GM21447 (cell line): Measurements from ENCODE around the gene KHDC4.
"Not testable (repeated sequence)": the region's sequence is repeated elsewhere in the genome, so short reads cannot be mapped to it uniquely, and the experiment has no call there.

Experiments
- ATAC-seq: cut with Tn5 transposase; IDR thresholded peaks from one replicate; pipeline ENCODE4 v1.9.1; 2021; ENCODE audit not compliant: unreplicated experiment

The KHDC4 gene

GRCh38 chr1:155942578-155943141 is 8.4 kb upstream of the KHDC4 start:
- ATAC-seq: no peak

DNA sequence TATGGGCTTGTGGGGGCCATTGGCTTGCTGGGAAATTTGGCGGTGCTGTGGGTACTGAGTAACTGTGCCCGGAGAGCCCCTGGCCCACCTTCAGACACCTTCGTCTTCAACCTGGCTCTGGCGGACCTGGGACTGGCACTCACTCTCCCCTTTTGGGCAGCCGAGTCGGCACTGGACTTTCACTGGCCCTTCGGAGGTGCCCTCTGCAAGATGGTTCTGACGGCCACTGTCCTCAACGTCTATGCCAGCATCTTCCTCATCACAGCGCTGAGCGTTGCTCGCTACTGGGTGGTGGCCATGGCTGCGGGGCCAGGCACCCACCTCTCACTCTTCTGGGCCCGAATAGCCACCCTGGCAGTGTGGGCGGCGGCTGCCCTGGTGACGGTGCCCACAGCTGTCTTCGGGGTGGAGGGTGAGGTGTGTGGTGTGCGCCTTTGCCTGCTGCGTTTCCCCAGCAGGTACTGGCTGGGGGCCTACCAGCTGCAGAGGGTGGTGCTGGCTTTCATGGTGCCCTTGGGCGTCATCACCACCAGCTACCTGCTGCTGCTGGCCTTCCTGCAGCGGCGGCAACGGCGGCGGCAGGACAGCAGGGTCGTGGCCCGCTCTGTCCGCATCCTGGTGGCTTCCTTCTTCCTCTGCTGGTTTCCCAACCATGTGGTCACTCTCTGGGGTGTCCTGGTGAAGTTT is 7.8 kb upstream of the KHDC4 start:
- no peak for ATAC-seq

GRCh38 chr1:155940993-155941844 is 7.0 kb upstream of the KHDC4 start, which contains the start of gene RXFP4:
TSS of gene RXFP4 (plus strand) at chr1:155941638. CDS start at chr1:155941710, 72 bp downstream.
- ATAC-seq: no peak

DNA sequence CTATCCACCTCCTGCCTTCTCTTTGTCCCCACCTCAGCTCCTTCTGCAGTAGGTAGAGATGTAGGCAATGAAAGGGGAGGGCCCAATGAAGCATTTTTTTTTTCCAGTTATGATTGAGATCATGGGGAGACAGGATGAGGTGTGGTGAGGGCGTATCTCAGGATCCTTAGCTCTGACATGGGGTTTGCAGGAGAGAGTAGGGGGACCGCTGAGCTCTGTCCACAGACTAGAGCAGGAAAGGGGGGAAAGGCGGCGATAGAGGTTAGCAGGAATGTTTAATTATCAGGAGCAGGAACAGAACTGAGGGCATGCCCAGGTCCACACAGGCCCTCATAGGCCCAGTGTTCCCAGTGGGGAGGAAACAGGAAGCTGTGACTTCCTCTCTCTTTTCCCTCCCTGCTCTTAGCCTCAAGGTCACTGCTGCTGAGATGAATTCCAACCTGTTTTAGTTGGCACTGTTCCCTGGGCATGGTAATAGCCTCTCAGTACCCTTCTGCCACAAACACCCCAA is 6.3 kb upstream of the KHDC4 start:
- no peak for ATAC-seq

GRCh38 chr1:155938220-155938627 is 4.0 kb upstream of the KHDC4 start:
- ATAC-seq: no peak

DNA sequence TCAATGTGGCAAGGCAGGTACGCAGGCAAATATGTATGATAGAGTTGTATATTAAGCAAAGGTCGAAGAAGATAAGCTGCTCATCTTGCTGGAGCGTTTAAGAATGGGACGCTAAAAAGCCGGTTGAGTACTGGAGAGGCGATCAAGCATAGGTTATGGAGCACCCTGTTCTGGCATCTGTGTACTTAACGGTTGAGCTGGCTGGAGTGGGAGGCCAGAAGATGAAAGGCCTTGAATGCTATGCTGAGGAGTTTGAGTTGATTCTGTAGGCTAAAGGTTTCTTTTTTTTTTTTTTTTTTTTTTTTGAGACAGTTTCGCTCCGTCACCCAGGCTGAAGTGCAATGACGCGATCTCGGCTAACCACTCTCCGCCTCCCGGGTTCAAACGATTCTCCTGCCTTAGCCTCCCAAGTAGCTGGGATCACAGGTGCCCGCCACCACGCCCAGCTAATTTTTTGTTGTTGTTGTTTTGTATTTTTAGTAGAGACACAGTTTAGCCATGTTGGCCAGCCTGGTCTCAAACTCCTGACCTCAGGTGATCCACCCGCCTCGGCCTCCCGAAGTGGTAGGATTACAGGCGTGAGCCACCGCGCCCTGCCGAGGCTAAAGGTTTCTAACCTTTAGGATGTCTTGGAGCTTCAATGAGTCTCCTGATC is 850 bp upstream of the KHDC4 start:
- ATAC-seq: no peak

- no peak for ATAC-seq
Measured at GRCh38 chr1:155933591-155934096, 569 bp downstream of the KHDC4 start.

- ATAC-seq: no peak
Measured at GRCh38 chr1:155932487-155932886, 1.7 kb downstream of the KHDC4 start.

DNA sequence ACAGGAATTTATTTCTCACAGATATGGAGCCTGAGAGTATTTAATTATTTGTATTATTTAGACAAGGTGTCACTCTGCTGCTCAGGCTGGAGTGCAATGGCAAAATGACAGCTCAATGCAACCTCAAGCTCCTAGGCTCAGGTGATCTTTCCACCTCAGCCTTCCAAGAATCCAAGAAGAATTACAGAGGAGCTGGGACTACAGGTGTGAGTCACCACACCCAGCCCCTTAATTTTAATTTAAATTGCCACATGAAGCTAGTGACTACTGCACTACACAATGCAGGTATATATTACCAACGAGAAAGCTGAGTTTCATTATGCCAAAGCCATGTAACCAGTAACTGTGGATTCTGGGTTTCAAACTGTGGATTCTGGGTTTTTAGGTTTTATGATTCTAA is 2.1 kb downstream of the KHDC4 start:
- no peak for ATAC-seq

DNA sequence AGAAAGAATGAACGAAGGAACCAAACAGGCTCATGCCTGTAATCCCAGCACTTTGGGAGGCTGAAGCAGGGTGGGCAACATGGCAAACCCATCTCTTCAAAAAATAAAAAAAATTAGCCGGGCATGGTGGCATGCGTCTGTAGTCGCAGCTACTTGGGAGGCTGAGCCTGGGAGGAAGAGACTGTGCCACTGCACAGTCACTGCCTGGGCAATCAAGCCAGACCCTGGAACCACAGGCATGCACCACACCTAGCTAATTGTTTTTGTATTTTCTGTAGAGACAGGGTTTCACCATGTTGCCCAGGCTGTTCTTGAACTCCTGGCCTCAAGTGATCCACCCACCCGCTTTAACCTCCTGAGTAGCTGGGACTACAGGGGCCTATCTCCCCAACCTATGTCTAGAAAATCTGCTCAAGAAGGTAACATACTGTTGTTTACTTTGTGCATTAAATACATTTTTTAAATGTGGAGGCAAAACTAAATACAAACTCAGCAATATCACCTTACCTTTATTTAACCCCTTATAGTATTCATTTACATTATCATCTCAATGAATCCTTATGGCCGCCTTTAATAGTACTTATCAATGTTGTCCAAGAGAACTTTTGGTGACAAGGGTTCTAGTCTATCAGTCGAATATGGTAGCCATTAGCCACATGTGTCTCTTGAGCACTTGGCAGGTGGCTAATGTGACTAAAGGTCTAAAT is 2.7 kb downstream of the KHDC4 start:
- ATAC-seq: no peak

- not testable (repeated sequence) for ATAC-seq
Measured at GRCh38 chr1:155930725-155931124, 3.5 kb downstream of the KHDC4 start.

DNA sequence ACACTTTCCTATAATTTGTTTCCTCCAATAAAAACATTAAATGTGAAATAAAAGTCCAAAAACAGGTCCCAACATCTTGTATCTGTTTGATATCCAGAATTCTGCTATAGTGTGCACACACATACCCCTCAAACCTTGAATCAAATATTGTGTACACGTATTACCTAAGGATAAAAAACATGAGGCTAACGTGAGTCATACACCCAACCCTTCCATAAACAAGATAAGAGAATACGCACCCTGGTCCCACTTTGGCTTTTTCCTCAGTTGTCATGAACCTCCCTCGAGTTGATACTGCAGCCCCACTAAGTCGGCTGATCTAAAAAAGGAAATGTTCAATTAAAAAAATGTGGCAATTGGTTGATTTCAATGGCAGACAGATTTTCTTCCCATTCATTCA is 5.2 kb downstream of the KHDC4 start:
- ATAC-seq: no peak

- ATAC-seq: no peak
Measured at GRCh38 chr1:155925506-155925905, 8.7 kb downstream of the KHDC4 start.

DNA sequence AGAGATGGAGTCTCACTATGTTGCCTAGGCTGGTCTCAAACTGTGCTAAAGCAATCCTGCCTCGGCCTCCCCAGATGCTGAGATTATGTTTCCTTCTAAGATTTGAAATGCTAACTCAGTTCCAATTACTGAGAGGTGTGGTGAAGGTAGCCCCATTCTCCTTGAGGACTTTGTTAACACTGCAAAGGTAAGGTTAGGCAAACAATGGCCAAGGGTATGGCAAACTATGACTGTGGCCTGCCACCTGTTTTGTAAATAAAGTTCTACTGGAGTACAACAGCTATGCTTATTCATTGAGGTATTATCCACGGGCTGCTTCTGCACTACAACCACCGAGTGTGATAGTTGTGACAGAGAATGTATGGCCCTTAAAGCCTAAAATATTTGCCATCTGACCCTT is 13.5 kb downstream of the KHDC4 start:
- no peak for ATAC-seq

GRCh38 chr1:155919801-155920200 is 14.4 kb downstream of the KHDC4 start:
- no peak for ATAC-seq

GRCh38 chr1:155918660-155919059 is 15.6 kb downstream of the KHDC4 start:
- no peak for ATAC-seq

- no peak for ATAC-seq
Measured at GRCh38 chr1:155913969-155914757, 20.1 kb downstream of the KHDC4 start.

DNA sequence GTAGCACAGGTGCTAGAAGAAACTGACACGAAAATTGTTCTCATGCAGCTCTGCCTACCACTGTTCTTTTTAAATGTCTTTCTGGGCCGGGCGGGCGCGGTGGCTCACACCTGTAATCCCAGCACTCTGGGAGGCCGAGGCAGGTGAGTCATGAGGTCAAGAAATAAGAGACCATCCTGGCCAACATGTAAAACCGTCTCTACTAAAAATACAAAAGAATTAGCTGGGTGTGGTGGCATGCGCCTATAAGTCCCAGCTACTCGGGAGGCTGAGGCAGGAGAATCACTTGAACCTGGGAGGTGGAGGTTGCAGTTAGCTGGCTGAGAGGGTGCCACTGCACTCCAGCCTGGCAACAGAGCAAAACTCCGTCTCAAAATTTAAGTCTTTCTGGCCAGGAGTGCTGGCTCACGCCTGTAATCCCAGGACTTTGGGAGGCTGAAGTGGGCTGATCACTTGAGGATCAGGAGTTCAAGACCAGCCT is 22.1 kb downstream of the KHDC4 start:
- ATAC-seq: no peak
